GM19240 (cell line): ENCODE results near the gene YWHAH.
A peak's percentile ranks its signal among the peaks of the same experiment; 100 is the strongest.

Source experiments
- DNase-seq: peaks from one replicate; pipeline ENCODE4 v3.0.0; 2011; ENCODE audit warnings: low spot score; ENCODE audit not compliant: insufficient read length

Gene YWHAH

GRCh38 chr22:31948002-31948401 is 3.7 kb downstream of the YWHAH start:
- no peak for DNase-seq

DNA sequence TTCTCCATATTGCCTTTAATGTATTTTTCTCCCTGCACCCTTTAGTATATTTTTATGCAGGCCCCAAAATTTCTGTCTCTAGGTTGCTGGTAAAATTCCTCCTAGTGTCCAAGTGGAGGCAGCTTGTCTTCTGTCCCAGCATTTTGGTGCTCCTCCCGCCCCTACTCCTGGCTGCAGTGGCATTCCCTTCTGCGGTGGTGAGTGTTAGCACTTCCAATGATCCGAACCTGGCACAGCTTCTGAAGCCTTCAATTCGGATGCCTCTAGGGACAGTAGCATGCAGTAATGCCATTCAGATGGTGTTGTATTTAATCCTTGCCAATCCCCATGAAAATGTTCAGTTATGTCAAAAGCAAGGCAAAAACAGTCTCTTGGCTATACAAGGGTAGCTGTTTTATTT is 5.9 kb downstream of the YWHAH start:
- DNase-seq = no peak

GRCh38 chr22:31951194-31952093 is 7.1 kb downstream of the YWHAH start:
- DNase-seq = no peak

DNA sequence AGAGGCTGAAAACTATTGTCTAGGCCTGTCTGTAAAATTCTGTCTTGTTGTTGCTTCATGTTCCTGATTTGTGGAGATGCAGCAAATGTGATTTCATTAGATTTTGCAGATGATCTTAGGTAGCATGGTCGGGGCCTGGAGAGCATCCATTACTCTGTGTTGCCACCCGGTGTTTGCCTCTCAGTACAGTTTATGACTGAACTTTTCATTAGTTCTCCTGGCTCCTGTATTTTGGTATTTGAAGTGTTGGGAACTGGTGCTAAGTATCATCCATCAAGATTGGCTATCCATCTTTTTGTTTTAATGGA is 7.7 kb downstream of the YWHAH start:
- no peak for DNase-seq

DNA sequence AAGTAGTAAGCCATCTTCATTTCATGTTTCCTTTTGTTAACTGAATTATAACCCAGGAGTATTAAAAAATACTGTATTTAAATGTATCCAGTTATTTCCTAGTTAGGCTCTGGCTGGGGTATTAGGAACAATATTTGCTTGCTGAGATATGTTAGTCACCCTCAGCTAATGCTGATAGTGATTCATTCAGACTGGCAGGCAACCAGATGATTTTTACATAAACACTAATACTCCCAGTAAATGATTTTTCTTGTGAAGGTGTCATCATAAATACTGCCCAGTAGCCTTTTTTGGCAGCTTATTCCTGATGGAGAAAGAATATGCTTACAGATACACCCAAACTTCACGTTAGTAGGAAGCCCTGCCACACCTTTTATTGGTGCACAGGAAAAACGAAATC is 8.1 kb downstream of the YWHAH start:
- no peak for DNase-seq

DNA sequence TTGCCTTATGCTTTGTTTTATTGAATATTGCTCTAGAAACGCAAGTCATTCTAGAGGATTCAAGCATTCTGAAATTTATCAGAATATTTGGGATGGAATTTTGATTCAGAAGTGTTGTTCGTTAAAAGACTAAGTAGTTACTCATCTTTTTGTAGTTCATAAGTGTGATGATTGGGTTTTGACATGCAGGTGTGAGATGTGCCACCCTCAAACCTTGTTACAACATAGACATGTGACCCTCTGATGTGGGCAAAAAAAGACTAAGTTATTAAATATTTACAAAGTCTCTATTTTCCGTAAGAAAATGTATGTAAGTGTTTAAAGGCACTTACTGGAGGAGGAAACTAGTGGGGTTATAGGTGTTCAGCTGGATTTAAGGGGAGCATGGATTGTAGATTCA is 8.9 kb downstream of the YWHAH start:
- DNase-seq = no peak

- no peak for DNase-seq
Measured at GRCh38 chr22:31954535-31955523, 10.5 kb downstream of the YWHAH start.

GRCh38 chr22:31956360-31956759 is 12.0 kb downstream of the YWHAH start:
- DNase-seq = no peak

DNA sequence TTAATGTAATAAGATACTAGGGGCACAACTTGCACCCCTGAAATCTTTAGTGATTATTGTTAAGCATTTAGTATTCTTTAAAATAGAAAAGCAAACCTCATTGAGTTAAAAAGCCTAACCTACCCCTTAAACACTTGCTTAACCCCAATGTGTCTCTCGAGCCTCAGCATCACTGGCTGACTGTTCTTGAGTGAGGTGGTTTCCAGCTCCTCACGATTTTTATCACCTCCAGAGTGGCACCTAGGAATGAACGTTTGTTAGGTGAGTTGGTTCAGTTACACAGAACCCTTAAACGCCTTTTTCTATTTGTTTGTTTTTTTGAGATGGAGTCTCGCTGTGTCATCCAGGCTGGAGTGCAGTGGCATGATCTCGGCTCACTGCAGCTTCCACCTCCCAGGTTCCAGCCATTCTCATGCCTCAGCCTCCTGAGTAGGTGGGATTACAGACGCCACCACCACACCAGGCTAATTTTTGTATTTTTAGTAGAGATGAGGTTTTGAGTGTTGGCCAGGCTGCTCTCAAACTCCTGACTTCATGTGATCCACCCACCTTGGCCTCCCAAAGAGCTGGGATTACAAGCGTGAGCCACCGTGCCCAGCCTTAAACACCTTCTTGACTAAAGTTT is 13.7 kb downstream of the YWHAH start:
- no peak for DNase-seq

- DNase-seq = no peak
Measured at GRCh38 chr22:31958625-31959239, 14.4 kb downstream of the YWHAH start.

DNA sequence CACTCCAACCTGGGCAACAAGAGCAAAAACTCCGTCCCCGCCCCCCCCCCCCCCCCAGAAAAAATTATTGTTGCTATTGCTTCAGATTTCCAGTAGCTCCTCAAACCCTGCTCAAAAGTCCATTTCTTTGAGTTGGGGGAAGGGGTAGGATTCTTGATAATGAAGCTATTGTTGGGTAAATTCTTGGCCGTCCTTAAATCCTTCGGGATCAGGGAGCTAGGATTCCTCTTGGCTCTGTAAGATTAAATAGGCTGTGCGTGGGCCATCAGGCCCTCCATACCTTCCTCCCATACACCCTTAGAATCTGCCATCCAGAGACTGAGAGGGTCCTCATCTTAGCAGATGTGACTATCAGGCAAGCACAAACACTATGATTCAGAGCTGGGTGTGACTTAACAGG is 16.4 kb downstream of the YWHAH start:
- no peak for DNase-seq

- no peak for DNase-seq
Measured at GRCh38 chr22:31962387-31963125, 18.2 kb downstream of the YWHAH start.

DNA sequence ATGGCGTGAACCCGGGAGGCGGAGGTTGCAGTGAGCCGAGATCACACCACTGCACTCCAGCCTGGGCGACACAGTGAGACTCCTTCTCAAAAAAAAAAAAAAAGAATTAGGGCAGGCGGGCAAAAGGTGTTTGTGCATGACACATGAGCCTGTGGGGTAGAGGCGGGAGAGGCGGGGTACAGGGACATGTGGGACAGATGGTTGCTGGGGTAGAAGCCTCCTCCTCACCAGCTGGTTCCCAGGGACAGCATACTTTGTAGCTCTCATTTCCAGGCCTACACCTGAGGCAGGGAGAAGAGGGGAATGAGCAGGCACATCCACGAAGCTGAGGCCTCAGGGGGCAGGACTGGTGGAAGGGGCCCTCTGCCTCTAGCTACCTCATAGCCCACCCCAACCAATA is 23.7 kb downstream of the YWHAH start:
- DNase-seq = no peak

GRCh38 chr22:31969789-31970489 is 25.6 kb downstream of the YWHAH start:
- peak; percentile 70 for DNase-seq

DNA sequence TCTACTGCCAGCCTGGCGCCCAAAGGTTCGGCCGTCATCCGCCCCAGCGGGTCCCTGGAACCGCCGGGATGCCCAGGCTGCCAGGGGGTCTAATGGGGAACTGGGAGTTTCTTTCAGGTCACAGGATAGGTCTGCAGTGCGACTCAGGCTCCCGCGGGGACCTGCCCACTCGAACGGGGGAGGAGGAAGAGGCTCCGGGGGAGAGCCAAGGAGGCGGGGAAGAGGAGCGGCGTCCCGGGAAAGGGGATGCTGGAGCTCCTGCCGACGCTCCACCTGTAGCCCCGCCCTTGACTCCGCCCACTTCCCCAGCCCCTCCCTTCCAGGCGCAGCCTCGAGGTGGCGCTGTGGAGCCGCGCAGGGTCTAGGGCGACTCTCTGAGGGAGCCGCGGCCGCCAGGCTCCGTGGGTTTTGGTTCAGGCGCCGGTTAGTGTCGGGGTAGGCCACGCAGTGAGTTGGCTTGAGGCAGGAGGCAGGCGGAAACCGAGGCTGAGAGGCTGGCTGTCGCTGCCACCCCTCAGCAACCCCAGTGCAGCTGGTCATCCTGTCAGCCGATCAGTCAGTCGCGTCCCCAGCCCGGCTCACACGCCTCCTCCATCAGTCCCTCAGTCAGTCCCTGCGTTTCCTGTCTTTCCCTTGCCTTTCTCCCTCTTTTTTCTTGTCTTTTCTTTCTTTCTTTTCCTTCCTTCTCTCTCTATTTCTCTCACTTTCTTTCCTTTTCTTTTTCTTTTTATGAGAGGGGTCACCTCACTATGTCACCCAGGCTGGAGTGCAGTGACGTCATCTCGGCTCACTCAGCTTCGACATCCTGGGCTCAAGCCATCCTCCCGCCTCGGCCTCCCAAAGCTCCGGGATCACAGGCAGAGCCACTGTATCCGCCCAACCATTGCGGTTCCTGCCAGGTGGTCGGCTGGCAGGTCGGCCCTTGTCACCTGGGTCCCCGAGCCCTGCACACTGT is 26.4 kb downstream of the YWHAH start:
- peak; percentile 71 for DNase-seq

- no peak for DNase-seq
Measured at GRCh38 chr22:31972180-31972579, 27.8 kb downstream of the YWHAH start.

- DNase-seq = no peak
Measured at GRCh38 chr22:31973739-31974138, 29.4 kb downstream of the YWHAH start.

GRCh38 chr22:31977141-31977841 is 33.0 kb downstream of the YWHAH start:
- peak; percentile 67 for DNase-seq
